ENCODE data around the gene FRMPD3.

- TF ChIP-seq CTCF (IDR thresholded peaks at IDR 0.05) (no peak), POLR2A (IDR thresholded peaks at IDR 0.05) (no peak)
These were observed 28.1 kb upstream of the FRMPD3 start for GRCh38 chrX:107421337-107421861.

Measured in testis (tissue), 2 donors.